Upper lobe of left lung (tissue), 6 donors: ENCODE results near the gene OR51A7. TPM values are rescaled to one million over a fixed set of nuclear protein-coding genes. Genes with fewer than 3 reads are reported as not detected.
"Not testable (repeated sequence)": the region's sequence is repeated elsewhere in the genome, so short reads cannot be mapped to it uniquely, and the experiment has no call there.

Experiments used
- ATAC-seq, 2 donors: fragments of 200-7000 bp; cut with Tn5 transposase; one replicate each; pipeline ENCODE4 v1.9.1; 2022; ENCODE audit warnings: mild to moderate bottlenecking in 2 of 2, moderate library complexity in 2 of 2; ENCODE audit not compliant: low FRiP score in 2 of 2
- DNase-seq, 2 donors: peaks; one replicate each; pipeline ENCODE4 v3.0.0-alpha.2; 2019 to 2020
- H3K27ac ChIP-seq, 4 donors: fragments of 200-600 bp; sonication (generic); one replicate each; pipeline ENCODE4 v1.5.1; 2016 to 2019
- H3K27me3 ChIP-seq, 4 donors: fragments of 200-600 bp; sonication (generic); one replicate each; pipeline ENCODE4 v1.5.1; 2017 to 2019
- H3K36me3 ChIP-seq, 4 donors: fragments of 200-600 bp; sonication (generic); one replicate each; pipeline ENCODE4 v1.5.1; 2016 to 2019
- H3K4me1 ChIP-seq, 4 donors: fragments of 200-600 bp; sonication (generic); one replicate each; pipeline ENCODE4 v1.5.1; 2018 to 2019
- H3K4me3 ChIP-seq, 4 donors: fragments of 200-600 bp; sonication (generic); one replicate each; pipeline ENCODE4 v1.5.1; 2017 to 2019; ENCODE audit warnings: mild to moderate bottlenecking in 2 of 4, moderate library complexity in 1 of 4
- H3K9me3 ChIP-seq, 4 donors: fragments of 200-600 bp; sonication (generic); one replicate each; pipeline ENCODE4 v1.5.1; 2018 to 2019
- CTCF ChIP-seq, 6 experiments: fragments of 450-650 bp in 4 of 6; fragments of 200-600 bp in 2 of 6; sonication (generic) in 2 of 6; IDR thresholded peaks; one replicate each; pipeline ENCODE4 v1.5.1; 2016 to 2019; ENCODE audit warnings: antibody characterized with exemption in 6 of 6
- EP300 ChIP-seq, 4 donors: sonication (generic); formaldehyde crosslinking; IDR thresholded peaks; one replicate each; pipeline ENCODE4 v1.5.1; 2017; ENCODE audit warnings: antibody characterized with exemption in 4 of 4, control low read depth in 2 of 4
- POLR2A ChIP-seq, 4 donors: fragments of 450-650 bp; IDR thresholded peaks; one replicate each; pipeline ENCODE4 v1.5.1; 2016 to 2017; ENCODE audit warnings: antibody characterized with exemption in 4 of 4, mild to moderate bottlenecking in 2 of 4
- POLR2AphosphoS5 ChIP-seq, 2 donors: sonication (generic); formaldehyde crosslinking; IDR thresholded peaks; one replicate each; pipeline ENCODE4 v1.5.1; 2017; ENCODE audit warnings: antibody characterized with exemption in 2 of 2
- WGBS, 2 donors: methylation state at CpG; one replicate each; pipeline ENCODE4 v1.1.5; 2017 to 2018; 5-methylcytosine and 5-hydroxymethylcytosine counted together
- total RNA-seq, 6 donors: library from RNA; depleted of rRNA in 4 of 6; stranded (reverse); fragments of >200 nt in 4 of 6; gene quantifications; one replicate each; pipeline versions ENCODE4 v1.1.0 to v1.2.1, GENCODE V29; 2016 to 2021
- donor health status: DM: no; HTN: no; CAD: no; lungs with moderate emphysema.
- donor health status: DM: no; HTN: yes; CAD: no; lungs with severe emphysema.

OR51A7 gene
- total RNA-seq, 6 donors from 2014 or later = not detected

GRCh38 chr11:4936745-4937144 is 33.2 kb downstream of the OR51A7 start:
- Histone ChIP-seq H3K27me3 (no peaks in the 10 kb centered on the region), H3K9me3 (no peaks in the 10 kb centered on the region), H3K4me1 (no peaks in the 10 kb centered on the region), H3K4me3 (no peak overlapping the region), H3K27ac (no peak overlapping the region), H3K36me3 (no peaks in the 10 kb centered on the region)
- DNase-seq (no peak), ATAC-seq (no peak)
- WGBS, 2 donors = 75 to 77% methylated on average over 3 of the region's 3 CpGs
- no peak for TF ChIP-seq EP300 (IDR thresholded peaks at IDR 0.05)
- no peak for TF ChIP-seq POLR2A (IDR thresholded peaks at IDR 0.05)
- TF ChIP-seq POLR2AphosphoS5 (IDR thresholded peaks at IDR 0.05) = no peak
- TF ChIP-seq CTCF (IDR thresholded peaks at IDR 0.05) = no peak

GRCh38 chr11:4947505-4947904 is 43.9 kb downstream of the OR51A7 start, which contains the start of gene OR51A4:
Gene OR51A4, minus strand, starts transcription at chr11:4947605. Its CDS starts 505 bp downstream, at chr11:4947100.
- Histone ChIP-seq H3K9me3 (no peaks in the 10 kb centered on the region), H3K4me1 (no peaks in the 10 kb centered on the region), H3K36me3 (no peaks in the 10 kb centered on the region), H3K27me3 (no peaks in the 10 kb centered on the region), H3K4me3 (no peak within 1 kb of the TSS), H3K27ac (no peak within 1 kb of the TSS)
- ATAC-seq = no peak
- DNase-seq = no peak
- TF ChIP-seq CTCF (IDR thresholded peaks at IDR 0.05) (no peak), EP300 (IDR thresholded peaks at IDR 0.05) (no peak), POLR2AphosphoS5 (IDR thresholded peaks at IDR 0.05) (no peak), POLR2A (IDR thresholded peaks at IDR 0.05) (no peak)

- not testable (repeated sequence) for H3K9me3 ChIP-seq, H3K4me3 ChIP-seq, H3K36me3 ChIP-seq, DNase-seq, H3K27me3 ChIP-seq, ATAC-seq, H3K27ac ChIP-seq, H3K4me1 ChIP-seq
- 66 to 74% methylated on average over 2 of the region's 2 CpGs for WGBS, 2 donors
Measured at GRCh38 chr11:4955613-4956012, 52.0 kb downstream of the OR51A7 start, which contains the start of gene OR51A2. Gene OR51A2, minus strand, starts transcription at chr11:4955713. Its CDS starts 0 bp downstream, at chr11:4955713.

- DNase-seq = no peak
- H3K27ac ChIP-seq = no peak overlapping the region
- H3K4me3 ChIP-seq = no peak overlapping the region
- 79 to 82% methylated on average over 4 of the region's 4 CpGs for WGBS, 2 donors
- no peaks in the 10 kb centered on the region for H3K27me3 ChIP-seq
- no peaks in the 10 kb centered on the region for H3K36me3 ChIP-seq
- no peak for ATAC-seq
- no peaks in the 10 kb centered on the region for H3K4me1 ChIP-seq
- TF ChIP-seq POLR2AphosphoS5 (IDR thresholded peaks at IDR 0.05) (no peak), POLR2A (IDR thresholded peaks at IDR 0.05) (no peak), CTCF (IDR thresholded peaks at IDR 0.05) (no peak), EP300 (IDR thresholded peaks at IDR 0.05) (no peak)
- no peaks in the 10 kb centered on the region for H3K9me3 ChIP-seq
Measured at GRCh38 chr11:4957396-4957795, 53.8 kb downstream of the OR51A7 start.

Other genes with a start within 250 kb of the OR51A7 start
- not detected for gene OR51E2, start 205.9 kb upstream of the OR51A7 start, total RNA-seq
- not detected for gene MMP26, start 199.0 kb upstream of the OR51A7 start, total RNA-seq
- gene OR51F1, start 133.8 kb upstream of the OR51A7 start, total RNA-seq = not detected
- gene OR52R1, start 99.4 kb upstream of the OR51A7 start, total RNA-seq = not detected
- gene OR51F2, start 82.5 kb upstream of the OR51A7 start, total RNA-seq = not detected
- not detected for gene OR51S1, start 54.6 kb upstream of the OR51A7 start, total RNA-seq
- not detected for gene OR51T1, start 21.9 kb upstream of the OR51A7 start, total RNA-seq
- gene OR51G2, start 15.6 kb downstream of the OR51A7 start, total RNA-seq = not detected
- not detected for gene OR51G1, start 20.6 kb downstream of the OR51A7 start, total RNA-seq
- gene OR51A4, start 43.8 kb downstream of the OR51A7 start, total RNA-seq = not detected
- gene OR51A2, start 51.9 kb downstream of the OR51A7 start, total RNA-seq = not detected
- gene OR51L1, start 91.1 kb downstream of the OR51A7 start, total RNA-seq = not detected
- not detected for gene OR52J3, start 142.7 kb downstream of the OR51A7 start, total RNA-seq
- gene OR52E2, start 155.8 kb downstream of the OR51A7 start, total RNA-seq = not detected
- gene OR52E1, start 165.8 kb downstream of the OR51A7 start, total RNA-seq = not detected
- not detected for gene OR52A5, start 234.6 kb downstream of the OR51A7 start, total RNA-seq